ENCODE results near the gene TSR3. TPM values are rescaled to one million over a fixed set of nuclear protein-coding genes. Genes with fewer than 3 reads are reported as not detected.

The TSR3 gene
- total RNA-seq, 1 experiment from 2014 or later, result 88.1 TPM

DNA sequence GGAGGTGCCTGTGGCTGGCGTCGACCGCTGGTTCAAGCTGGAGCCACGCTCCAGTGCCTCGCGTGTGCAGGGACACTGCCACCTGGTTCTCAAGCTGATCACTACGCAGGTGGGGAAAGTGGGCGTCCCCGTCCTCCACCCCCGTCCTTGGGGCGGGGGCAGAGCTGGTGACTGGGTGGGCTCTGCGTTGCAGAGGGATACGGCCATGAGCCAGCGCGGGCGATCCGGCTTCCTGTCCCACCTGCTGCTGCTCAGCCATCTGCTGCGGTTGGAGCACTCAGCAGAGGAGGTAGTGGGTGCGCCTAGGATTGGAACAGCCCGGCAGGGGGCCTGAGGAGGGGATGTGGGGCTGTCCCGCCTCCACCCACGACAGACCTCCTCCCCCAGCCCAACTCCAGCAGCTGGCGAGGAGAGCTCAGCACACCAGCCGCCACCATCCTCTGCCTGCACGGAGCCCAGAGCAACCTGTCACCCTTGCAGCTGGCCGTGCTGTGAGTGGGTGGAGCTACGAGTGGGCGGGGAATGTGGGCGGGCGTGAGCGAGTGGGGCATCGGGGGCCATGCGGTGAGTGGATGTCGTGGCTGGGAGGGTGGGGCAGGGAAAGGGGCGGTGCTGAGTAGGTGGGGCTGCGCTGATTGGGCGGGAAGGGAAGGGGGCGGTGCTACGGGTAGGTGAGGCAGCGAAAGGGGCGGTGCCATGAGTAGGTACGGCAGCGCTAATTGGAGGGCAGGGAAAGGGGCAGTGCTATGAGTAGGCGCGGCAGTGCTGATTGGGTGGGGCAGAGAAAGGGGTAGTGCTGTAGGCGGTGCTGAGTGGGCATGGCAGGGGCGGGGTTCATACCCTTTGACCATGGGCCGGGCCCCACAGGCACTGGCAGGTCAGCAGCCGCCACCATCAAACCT lies 8.9 kb downstream of the TSR3 start:
- in situ Hi-C loops (cut with HindIII; ENCODE audit: low sequenced_read_pairs), result no loop called here
- peak; percentile 92 for DNase-seq (ENCODE audit: low spot score)

DNA sequence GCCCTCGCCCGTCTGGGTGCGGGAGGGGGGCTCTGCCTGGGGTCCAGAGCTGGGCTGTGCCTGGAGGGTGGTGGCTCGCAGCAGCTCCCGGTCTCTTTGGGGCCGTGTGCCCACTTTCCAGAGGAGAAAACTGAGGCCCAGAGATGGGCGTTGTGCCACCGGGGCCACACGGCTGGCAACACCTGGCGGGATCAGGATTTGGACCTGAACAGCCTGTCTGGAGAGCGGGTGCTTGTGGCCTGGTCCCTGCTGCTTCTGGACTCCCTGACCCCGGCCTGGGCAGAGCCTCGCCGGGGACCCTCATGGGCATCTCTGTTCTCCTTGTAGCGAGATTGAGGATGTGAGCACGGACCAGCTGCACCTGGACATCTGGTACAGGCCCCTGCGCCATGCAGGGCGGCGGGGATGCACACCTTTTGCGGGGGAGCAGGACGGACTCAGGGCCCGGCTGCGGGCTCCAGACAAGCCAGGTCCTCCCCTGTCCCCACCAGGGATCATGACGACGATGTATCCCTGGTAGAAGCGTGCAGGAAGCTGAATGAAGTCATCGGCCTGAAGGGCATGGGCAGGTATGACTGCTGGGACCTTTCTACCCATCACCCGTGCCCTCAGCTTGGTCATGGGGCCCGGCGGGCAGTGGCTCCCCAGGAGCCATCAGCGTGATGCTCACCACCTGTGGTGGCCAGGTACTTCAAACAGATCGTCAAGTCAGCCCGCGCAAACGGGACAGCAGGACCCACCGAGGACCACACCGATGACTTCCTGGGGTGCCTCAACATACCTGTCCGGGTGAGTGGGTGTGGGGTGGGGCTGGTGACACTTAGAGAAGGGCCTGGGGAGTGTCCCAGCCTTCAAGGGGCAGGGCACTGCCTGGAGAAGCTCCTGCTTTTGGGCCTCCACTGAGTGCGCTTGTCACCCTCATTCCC lies 9.9 kb downstream of the TSR3 start:
- no peak for DNase-seq (ENCODE audit: low spot score)
- in situ Hi-C loops (cut with HindIII; ENCODE audit: low sequenced_read_pairs), result no loop called here

DNA sequence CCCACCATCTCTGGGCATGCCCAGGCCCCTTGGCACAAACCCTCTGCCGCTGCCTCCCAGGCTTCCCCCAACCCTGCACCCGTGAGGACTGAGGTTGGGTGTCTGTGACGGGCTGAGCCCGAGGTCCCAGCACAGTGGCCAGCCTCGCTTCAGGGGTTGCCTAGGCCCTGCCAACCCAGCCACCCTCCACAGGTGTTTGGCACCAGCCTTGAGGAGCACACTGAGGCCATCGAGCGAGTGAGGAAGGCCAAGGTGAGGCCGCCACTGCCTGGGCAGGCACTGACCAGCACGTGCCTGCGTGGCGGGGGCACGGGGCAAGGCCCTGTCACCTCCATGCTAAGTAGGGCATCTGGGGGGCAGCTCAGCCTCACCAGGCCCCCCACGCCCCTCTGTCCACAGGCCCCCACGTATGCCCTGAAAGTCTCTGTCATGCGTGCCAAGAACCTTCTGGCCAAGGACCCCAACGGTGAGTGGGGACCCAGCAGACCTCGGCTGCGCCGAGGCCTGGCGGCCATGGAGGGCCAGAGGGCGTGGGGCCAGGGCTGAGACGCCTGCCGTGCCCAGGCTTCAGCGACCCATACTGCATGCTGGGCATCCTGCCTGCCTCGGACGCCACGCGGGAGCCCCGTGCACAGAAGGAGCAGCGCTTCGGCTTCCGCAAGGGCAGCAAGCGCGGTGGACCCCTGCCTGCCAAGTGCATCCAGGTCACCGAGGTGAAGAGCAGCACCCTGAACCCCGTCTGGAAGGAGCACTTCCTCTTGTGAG lies 10.8 kb downstream of the TSR3 start:
- in situ Hi-C loops (cut with HindIII; ENCODE audit: low sequenced_read_pairs), result no loop called here
- no peak for DNase-seq (ENCODE audit: low spot score)

- no peak for DNase-seq (ENCODE audit: low spot score)
- in situ Hi-C loops (cut with HindIII; ENCODE audit: low sequenced_read_pairs), result no loop called here
Measured at GRCh38 chr16:1338855-1339675, 12.6 kb downstream of the TSR3 start.

DNA sequence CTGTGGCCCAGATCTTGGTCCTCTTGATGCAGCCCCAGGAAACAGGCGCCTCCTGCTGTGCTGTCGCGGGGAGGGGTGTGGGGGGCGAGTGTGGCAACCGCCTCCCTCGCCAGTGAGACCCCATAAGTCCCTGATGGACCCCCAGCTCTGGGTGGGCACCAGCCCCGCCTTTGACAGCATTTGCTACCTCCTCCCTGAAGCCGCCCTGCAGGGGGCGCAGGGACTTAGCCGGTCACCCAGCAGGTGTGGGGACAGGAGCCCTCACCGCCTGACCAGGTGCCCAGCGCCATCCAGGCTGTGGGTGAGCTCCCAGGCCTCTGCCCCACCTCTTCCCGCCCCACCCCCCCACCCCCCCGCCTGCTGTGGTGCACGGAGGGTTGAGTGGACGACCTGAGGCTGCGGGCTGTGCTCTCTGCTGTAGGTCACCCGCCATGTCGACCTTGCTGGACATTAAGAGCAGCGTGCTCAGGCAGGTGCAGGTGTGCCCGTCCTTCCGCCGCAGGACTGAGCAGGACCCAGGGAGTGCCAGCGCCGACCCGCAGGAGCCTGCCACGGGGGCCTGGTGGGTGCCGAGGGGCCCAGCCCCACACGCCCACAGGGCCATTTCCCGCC lies 13.5 kb downstream of the TSR3 start:
- in situ Hi-C loops (cut with HindIII; ENCODE audit: low sequenced_read_pairs), result no loop called here
- DNase-seq (ENCODE audit: low spot score), result no peak

DNA sequence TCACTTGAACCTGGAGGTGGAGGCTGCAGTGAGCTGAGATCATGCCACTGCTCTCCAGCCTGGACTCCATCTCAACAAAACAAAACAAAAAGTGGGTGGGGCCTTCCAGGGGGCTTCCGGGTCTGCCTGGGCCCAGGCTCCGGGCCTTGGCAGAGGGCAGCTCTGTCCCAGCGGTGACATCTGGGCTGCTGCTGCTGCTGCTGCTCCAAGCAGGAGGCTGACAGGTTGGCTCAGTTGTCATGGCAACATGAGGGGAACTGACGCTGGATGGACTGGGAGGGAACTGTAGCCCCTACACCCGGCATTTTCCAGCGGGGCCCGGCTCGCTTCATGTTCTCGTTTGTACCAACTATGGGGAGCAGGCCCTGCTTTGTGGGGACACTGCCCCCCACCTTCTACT lies 14.2 kb downstream of the TSR3 start:
- no peak for DNase-seq (ENCODE audit: low spot score)
- in situ Hi-C loops (cut with HindIII; ENCODE audit: low sequenced_read_pairs), result no loop called here

- DNase-seq (ENCODE audit: low spot score), result no peak
- in situ Hi-C loops (cut with HindIII; ENCODE audit: low sequenced_read_pairs), result no loop called here
Measured at GRCh38 chr16:1336619-1337018, 15.1 kb downstream of the TSR3 start.

- DNase-seq (ENCODE audit: low spot score), result no peak
- in situ Hi-C loops (cut with HindIII; ENCODE audit: low sequenced_read_pairs), result no loop called here
Measured at GRCh38 chr16:1335996-1336395, 15.7 kb downstream of the TSR3 start.

DNA sequence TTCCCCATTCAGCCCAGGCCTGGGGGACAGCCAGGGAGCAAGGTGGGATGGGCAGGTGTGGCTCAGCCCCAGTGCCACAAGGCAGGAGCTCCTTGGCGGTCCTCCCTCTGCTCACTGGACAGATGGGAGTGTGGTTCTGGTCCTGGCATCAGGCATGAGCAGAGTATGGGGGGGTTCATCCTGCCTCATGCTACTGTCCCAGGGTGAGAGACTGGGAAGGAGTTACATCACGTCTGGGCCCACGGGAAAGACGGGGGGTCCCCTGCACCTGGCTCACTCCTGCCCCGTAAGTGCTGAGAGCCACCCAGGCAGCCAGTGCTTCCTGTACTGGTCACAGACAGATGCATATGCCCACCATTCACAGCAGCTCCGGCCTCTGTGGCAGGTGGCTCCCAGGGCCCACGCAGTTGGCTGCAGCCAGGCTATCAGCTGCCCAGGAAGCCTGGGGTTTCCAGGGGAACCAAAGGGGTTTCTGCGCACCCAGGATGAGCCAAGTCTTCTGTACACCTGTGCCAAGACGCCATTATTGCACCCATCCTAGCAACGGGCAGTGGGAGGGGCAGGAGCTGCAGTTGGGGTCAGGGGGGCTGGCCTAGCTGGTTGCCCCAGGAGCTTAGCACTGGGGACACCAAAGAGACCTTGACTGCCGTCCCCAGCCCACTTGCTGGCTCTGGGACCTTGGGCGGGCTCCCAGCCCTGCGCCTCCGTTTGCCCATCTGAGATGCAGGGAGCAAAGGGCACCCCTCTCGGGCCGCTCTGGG lies 16.3 kb downstream of the TSR3 start:
- in situ Hi-C loops (cut with HindIII; ENCODE audit: low sequenced_read_pairs), result no loop called here
- no peak for DNase-seq (ENCODE audit: low spot score)

DNA sequence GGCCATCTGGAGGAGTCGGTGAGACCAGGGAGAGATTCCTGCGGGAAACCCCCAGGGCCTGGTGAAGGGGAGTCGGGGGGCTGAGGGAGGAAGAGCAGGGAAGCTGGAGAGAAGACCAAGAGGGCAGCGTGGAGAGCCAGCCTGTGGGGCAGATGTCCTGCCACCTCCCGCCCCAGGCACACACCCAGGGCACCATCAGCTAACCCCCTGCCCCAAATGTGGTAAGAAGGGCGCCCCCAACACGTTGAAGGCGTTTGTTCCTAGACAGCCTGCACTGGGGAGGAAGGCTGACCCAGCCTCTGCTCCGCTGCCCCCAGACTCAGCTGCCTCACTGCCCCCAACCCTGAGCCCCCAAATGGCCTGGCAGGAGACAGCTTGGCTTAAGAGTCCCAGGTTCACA lies 16.9 kb downstream of the TSR3 start:
- no peak for DNase-seq (ENCODE audit: low spot score)
- in situ Hi-C loops (cut with HindIII; ENCODE audit: low sequenced_read_pairs), result no loop called here

DNA sequence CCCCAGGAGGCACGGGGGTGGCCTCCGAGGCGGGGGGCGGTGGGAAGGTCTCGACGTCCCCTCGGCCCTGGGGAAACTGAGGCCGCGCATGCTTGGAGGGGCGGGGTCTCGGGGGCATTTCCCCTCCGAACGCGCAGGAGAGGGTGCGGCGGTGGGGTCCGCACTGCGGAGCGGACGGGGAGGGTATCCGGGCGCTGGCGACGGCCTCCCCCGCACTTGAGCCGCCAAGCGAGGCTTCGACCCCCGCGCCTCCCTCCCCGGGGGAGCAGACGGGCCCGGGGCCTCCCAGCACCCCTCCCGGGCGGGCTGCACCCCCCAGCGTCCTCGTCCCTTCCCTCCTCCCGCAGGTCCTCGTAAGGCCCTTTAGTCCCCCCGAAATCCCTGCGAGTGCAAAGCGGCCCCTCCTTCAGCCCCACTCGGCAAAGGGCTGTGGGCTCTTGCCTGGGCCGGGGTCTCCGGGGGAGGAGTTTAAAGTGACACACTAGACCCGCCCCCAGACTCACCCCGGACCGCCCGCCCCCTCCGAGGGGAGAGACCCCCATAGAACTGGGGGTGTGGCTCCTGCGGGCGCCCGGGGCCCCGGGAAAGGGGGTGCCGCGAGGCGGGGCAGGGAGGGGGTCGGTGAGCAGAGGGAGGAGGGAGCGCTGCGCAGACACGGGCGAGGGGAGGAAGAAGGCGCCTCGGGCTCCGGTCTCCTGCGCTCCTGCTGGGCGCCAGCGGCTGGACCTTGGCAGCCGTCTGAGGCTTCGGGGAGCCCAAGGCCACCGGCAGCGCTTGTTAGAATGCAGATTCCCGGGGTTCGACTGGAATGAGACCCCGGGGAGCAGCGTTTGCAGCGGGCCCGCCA lies 17.6 kb downstream of the TSR3 start:
- in situ Hi-C loops (cut with HindIII; ENCODE audit: low sequenced_read_pairs), result no loop called here
- no peak for DNase-seq (ENCODE audit: low spot score)

DNA sequence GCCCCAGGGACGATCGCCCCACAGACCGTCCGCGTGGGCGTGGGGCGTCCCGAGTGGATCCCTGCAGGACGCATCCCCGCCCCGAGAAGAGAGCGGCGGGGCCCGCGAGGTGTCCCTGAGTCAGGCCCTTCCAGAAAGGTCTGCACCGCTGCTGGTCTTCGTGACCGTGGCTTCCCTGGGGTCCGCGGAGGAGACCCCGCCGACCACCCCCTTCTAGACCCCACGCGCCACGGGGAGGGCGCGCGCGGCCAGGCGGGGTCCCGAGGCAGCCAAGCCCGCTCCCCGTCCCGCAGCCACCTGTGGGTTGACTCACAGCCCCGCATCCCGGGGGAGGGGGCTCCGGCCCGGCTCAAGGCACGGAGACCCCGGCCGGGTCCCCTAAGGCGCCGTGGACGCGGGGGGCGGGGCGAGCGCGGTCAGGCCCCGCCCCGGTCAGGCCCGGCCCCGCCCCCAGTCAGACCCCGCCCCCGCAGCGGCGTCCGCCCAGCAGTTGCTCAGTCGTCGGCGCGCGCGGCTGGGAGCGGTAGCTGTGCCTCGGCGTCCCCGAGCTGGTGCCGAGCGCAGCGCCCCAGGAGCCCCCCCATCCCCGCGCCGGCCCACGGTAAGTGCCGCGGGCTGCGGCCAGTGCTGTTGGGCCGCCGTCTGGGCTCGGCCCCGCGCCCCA lies 18.4 kb downstream of the TSR3 start, which contains the start of gene BAIAP3:
Gene BAIAP3, plus strand, starts transcription at position 497 of the 664 bp plus-strand sequence. CDS start 4,905 bp downstream, outside the sequence.
- in situ Hi-C loops (cut with HindIII; ENCODE audit: low sequenced_read_pairs), result no loop called here
- no peak for DNase-seq (ENCODE audit: low spot score)

GRCh38 chr16:1332618-1333148 lies 19.0 kb downstream of the TSR3 start:
- DNase-seq (ENCODE audit: low spot score), result no peak
- in situ Hi-C loops (cut with HindIII; ENCODE audit: low sequenced_read_pairs), result no loop called here

- in situ Hi-C loops (cut with HindIII; ENCODE audit: low sequenced_read_pairs), result no loop called here
- no peak for DNase-seq (ENCODE audit: low spot score)
Measured at GRCh38 chr16:1331712-1332617, 19.7 kb downstream of the TSR3 start.

All from G401 (cell line).